Measurements from ENCODE around the gene MORC1.
"Not testable (repeated sequence)": the region's sequence is repeated elsewhere in the genome, so short reads cannot be mapped to it uniquely, and the experiment has no call there.

MORC1 gene

GRCh38 chr3:109112946-109113760, 4.8 kb downstream of the MORC1 start:
- DNase-seq (ENCODE audit: low read depth) = no peak

- no peak for DNase-seq (ENCODE audit: low read depth)
These were observed 8.4 kb downstream of the MORC1 start for GRCh38 chr3:109109574-109109973.

DNA sequence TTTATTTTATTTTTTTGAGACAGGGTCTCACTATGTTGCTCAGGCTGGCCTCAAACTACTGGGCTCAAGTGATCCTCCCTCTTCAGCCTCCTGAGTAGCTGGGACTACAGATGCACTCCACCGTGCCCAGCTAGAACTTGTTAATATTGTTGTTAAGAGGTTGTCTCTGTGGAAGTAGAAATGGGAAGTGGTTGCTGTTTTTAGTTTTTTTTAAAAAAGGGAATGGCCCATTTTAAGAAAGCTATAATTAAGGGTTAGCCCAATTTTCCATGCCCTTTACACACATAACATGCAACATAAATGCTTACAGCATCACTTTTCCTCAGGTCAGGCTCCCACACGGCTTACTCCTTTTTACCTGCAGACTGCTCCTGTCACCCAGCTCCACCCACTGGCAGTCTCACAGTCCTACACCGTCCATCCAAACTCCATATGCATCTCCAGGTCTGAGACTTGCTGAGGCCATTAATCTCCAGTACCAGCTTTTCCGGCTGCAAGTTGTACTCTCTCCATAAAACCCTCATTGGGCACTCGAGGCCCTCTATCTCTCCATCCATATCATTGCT, 19.8 kb downstream of the MORC1 start:
- DNase-seq (ENCODE audit: low read depth) = no peak

DNA sequence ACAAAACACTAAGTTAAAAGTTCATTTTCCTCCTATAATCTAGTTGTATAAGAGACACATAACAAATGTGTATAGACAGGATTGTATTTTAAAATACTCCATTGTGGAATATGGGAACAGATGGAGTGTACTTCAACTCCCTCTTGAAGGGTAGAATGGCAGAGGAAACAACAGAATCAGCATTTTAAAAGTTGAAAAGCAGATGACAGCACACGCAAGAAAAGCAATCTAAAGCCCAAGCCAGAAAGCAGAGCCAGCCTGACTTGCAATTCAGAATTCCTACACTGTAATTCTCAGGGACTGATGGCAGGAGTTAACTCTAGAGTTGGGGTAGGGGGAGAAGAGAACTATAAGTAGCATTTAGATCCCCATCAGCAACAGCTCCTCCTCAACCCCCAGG, 22.8 kb downstream of the MORC1 start:
- no peak for DNase-seq (ENCODE audit: low read depth)

- DNase-seq (ENCODE audit: low read depth) = no peak
These were observed 24.4 kb downstream of the MORC1 start for GRCh38 chr3:109093561-109093960.

DNA sequence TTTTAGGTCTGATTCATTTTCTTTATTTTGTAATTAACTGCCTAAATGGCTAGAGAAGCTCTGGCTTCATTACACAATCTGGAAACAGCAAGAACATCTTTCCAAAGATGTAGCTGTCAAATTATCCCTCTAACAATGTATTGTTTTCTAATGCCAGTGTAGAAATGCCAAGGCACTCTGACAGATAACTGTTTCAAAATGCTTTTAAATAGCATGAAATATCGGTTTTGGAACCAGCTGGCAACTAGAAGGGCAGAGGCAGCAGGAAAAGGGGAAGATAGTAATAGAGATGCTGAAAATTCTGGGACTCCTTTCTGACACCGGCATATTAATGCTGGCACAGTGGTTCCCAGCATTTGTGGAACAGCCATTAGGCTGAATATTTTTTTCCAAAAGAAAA, 26.1 kb downstream of the MORC1 start:
- no peak for DNase-seq (ENCODE audit: low read depth)

- no peak for DNase-seq (ENCODE audit: low read depth)
These were observed 28.7 kb downstream of the MORC1 start for GRCh38 chr3:109089265-109089664.

DNA sequence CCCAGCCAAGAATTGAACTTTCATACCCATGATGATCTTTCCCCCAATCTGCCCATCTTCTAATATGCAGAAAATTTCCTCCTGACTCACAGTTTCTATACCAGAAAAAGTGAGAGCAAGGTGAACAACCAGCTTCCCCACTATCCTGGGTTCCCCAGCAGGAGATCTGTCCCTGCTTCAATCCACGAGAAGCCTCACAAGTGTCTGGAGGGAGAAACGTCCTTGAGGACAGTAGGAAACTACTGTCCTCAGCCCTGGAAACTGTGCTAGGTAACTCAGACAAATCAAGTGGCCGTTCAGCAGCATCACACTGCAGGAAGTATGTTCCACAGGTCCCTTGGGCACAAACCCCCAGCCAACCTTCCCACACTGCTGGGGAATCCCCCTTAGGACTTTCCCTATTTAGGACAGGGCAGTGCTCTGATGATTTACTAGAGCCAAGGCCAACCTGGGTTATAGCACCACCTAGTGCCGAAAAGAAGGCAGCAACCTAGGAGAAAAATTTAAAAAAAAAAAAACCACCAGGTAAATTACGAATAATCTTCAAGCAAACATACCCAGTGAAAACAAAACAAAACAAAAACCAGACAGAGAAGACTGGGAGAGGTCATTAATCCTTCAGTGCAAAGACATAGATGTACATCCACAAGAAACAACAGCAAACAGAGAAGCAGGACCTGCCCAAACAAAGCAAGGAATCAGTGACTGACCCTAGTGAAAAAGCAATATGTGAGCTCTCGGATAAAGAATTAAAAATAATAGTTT, 36.0 kb downstream of the MORC1 start:
- peak; percentile 0 for DNase-seq (ENCODE audit: low read depth)

DNA sequence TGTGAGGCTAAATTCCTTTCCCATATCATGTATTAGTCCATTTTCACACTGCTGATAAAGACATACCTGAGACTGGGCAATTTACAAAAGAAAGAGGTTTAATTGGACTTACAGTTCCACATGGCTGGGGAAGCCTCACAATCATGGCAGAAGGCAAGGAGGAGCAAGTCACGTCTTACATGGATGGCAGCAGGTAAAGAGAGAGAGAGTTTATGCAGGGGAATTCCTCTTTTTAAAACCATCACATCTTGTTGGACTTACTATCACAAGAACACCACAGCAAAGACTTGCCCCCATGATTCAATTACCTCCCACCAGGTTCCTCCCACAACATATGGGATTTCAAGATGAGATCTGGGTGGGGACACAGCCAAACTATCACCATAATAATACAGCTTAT, 37.8 kb downstream of the MORC1 start:
- not testable (repeated sequence) for DNase-seq (ENCODE audit: low read depth)

DNA sequence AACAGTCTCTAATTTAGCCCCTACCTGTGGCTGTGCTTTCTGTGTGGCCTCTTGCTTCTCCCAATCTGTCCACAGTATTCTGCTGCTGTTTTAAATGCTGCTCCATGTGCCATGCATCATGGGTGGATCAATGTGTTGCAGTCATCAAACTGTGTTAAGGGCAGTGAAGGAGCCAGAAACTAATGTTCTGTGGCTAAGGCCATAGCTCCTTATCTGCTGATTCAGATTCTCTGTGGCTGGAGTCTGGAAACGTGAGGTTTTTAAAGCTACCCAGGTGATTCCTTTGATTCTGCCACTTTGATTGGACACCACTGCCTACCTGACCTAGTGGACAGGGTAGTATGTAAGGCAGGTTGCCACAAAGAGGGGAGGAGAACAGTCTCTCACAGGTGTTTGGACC, 44.8 kb downstream of the MORC1 start:
- no peak for DNase-seq (ENCODE audit: low read depth)

- no peak for DNase-seq (ENCODE audit: low read depth)
These were observed 45.7 kb downstream of the MORC1 start for GRCh38 chr3:109072194-109072593.

- DNase-seq (ENCODE audit: low read depth) = no peak
These were observed 46.4 kb downstream of the MORC1 start for GRCh38 chr3:109071350-109072142.

- no peak for DNase-seq (ENCODE audit: low read depth)
These were observed 47.7 kb downstream of the MORC1 start for GRCh38 chr3:109070211-109070610.

DNA sequence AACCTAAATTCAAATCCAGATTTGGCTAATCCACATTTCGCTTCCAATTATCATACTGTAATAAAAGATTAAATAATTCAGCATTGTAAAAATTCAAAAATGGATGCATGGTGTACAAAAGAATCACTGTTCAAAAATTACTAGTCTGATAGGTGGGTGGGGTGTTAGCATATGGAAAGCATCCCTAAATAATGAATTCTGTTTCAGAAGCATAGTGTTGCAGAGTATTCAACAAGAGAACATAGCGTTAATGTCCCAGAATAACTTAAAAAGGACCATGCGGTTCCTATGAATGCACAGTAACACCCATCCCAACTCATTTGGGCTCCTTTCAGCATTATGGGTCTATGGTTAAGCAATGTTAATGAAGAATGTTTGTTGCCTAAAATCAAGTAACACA, 51.1 kb downstream of the MORC1 start:
- DNase-seq (ENCODE audit: low read depth) = no peak

DNA sequence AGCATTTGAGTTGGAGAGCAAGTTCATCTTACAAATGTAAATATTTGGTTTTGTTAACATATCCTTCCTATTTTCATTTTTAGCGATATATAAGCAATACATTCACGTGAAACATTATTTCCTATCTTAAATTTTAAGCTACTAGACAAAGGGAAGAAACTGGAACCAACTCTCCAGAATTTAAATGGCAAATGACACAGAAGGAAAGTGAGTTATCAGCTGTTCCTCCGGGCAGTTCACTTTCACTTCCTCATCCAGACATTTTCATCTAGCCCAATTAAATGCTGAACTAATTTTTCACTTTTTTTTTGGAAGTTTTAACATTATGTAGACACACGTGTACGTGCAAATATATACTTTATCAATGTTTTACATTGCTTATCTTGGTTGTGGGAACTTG, 58.7 kb downstream of the MORC1 start:
- DNase-seq (ENCODE audit: low read depth) = no peak

GRCh38 chr3:109057616-109058015, 60.3 kb downstream of the MORC1 start:
- DNase-seq (ENCODE audit: low read depth) = no peak

DNA sequence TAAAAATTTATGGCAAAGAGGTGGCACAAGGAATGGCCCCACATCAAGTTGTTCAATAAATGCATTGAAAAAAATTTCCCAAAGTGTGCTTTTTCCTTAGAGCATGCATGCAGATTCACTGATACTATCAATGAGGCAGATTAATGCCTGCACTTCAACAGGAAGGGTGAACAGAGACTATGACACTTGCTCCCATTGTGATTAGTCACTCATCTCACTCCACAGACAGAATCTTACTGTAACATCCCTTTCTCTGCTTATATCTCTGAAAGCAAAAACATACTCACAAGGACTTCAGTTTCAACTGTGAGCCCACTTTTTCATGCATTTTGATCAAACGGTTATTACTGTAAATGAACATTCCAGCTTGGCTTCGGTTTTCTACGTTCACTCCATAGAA, 60.9 kb downstream of the MORC1 start:
- DNase-seq (ENCODE audit: low read depth) = no peak

DNA sequence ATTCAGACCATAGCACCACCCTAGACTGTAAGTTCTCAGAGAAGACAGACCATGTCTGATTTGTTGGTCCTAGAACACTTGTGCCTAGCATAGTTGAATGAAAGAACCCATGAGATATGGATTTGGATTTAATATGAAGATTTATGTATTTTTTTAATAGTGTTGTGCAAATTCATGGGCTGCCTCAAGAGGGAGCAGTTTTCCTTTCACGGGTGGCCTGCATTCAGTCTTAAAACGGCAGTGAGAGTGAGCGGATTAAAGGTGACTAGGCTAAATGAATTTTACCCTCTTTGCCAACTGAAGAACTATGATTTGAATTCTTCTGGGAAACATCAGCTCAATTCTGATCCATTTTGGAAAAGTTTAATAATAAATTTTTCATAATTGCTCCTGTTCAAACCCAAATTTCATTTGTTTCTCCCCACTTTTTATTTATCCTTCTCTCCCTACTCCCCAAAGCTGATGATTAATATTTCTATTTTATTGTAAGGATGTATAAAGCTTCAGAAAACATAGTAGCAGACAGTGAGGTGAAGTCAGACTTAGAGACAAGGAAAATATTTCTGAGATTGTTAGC, 67.3 kb downstream of the MORC1 start:
- no peak for DNase-seq (ENCODE audit: low read depth)

DNA sequence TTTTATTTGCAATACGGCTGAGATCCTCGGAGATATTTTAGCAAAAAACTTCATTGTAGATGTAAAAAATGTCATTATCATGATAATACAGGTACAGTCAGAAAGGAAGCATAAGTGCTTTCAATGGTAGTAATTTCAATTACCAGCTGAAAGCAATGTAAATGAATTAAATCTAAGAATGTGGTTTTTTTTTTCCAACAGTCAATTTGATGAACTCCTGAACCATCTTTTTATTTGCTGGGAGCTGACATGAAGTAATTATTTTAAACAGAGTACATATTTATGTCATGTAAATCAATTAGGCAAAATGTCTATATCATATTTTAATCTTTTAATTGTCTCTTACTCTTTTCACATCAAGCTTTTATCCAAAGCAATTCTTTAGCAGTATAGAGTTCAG, 70.6 kb downstream of the MORC1 start:
- no peak for DNase-seq (ENCODE audit: low read depth)

DNA sequence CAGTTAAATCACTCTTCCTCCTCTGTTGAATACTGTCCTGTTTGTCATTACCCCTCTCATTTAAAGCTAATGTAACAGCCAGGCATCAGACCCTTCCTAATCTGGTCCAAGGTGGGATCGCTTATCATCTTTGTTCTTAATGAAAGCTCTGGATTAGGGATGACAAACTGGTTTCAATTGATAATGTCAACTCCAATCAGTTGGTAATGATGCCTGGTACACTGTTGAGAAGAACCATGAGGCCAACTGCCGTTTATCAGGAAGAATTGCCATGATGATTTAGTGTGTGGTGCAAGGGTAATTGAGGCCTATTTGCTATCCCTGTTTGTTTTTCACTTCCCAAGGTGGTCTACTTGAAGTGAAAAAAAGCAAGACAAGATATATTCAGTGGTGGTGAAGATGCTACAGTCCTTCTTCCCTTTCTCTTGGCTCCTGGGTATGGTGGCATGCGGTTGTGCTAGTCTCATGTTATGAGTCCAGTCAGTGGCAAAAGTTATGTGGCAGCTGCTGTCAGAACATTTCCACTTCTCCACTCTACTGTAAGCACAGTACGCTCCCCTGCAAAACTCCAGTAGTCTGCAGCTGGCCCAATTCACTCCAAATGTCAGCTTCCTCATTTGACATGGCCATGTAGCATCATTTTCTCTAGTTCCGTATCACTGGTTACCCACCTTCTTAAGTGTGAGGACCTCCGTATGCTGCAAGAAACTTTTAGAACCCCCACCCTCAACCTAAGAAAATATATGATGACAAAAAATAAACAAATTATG, 72.5 kb downstream of the MORC1 start:
- no peak for DNase-seq (ENCODE audit: low read depth)

- DNase-seq (ENCODE audit: low read depth) = no peak
These were observed 82.9 kb downstream of the MORC1 start for GRCh38 chr3:109035082-109035481.

Measured in T-helper 22 cell (primary cell).